Activated CD8-positive, alpha-beta memory T cell treated with anti-CD3 and anti-CD28 coated beads for 4 hours (primary cell): ENCODE results near the gene ALG1L2.
A peak's percentile ranks its signal among the peaks of the same experiment; 100 is the strongest.
"Not testable (repeated sequence)": the region's sequence is repeated elsewhere in the genome, so short reads cannot be mapped to it uniquely, and the experiment has no call there.

Experiments used
- DNase-seq, 2 donors: peaks; one replicate each; pipeline ENCODE4 v3.0.0-alpha.2; 2020; ENCODE audit warnings: low read depth in 2 of 2

The ALG1L2 gene

DNA sequence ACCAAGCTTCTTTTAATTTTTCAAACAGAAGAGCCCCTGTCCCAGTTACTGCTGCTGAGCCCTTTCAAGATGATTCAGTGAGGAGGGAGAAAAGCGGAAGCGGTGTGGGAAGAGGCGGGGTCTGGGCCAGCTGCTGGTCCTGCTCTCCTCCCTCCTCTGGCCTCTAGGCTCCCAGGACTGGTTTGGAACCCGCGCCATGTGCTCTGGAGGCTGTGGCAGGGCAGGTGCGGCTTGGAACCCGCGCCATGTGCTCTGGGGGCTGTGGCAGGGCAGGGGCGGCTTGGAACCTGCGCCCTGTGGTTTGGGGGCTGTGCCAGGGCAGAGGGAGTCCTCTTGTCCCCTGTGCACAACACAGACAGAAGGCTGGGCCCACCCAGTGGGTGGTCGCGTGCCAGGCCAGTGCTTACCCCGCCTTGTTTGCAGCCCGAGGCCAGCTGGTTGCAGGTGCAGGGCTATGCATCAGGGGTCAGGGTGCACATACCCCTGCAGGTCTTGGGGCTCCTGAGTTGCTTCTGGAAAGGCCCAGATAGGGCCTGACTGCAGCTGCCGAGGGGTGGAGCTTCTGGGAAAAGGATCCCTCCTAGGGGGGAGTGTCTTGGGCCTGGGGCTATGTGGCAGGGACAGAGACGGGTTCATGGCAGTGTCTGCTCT, 12.2 kb downstream of the ALG1L2 start:
- DNase-seq = no peak

DNA sequence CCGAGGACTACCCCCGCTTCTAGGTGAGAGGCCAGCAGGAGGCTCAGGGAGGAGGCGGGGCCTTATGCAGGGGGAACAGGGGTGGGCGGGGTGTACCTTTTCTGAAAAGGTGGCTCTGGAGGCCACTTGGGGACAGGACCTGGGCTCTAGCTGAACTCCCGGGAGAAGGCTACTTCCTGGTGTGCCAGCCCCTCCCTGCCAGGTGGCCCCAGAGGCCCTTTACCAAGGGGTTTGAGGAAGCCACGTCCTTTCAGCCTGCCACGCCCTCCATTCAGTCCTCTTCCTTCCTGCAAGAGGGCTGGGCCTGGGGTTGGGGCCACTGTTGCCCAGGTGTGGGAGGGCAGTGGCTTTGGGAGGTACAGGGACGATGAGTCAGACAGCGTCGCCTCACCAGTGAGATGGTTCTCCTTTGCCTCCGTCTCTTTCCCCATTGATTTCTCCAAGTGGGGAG, 12.9 kb downstream of the ALG1L2 start:
- not testable (repeated sequence) for DNase-seq

DNA sequence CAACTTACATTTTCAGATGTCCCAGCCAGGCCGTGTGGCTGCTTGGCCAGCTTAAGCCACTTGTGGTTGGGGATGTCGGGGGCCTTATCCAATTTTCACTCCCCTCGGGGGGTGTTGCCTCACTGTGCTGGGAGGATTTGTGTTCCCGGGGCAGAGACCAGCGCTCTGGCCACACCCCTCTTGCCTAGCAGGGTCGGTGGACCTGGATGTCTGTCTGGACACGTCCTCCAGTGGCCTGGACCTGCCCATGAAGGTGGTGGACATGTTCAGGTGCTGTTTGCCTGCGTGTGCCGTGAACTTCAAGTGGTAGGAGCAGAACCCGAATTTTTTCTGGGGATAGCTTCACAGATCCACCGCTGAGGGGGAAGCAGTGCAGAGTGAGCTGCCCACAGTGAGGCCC, 14.2 kb downstream of the ALG1L2 start:
- DNase-seq = not testable (repeated sequence)

DNA sequence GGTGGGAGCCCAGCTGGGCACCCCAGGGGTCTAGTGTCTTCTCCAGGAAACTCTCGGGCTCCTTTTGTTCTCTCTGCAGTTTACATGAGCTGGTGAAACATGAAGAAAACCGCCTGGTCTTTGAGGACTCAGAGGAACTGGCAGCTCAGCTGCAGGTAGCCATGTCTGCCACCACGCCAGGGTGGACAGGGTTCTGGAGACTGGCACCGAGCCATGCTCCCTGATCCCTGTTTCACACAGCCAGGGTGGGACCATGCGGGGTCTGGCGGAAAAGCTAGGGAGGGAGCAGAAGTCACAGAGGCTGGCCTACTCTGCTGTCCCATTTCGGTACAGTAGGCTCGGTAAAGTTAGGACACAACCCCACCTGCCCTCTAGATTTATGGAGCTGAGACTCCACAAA, 15.5 kb downstream of the ALG1L2 start:
- not testable (repeated sequence) for DNase-seq

DNA sequence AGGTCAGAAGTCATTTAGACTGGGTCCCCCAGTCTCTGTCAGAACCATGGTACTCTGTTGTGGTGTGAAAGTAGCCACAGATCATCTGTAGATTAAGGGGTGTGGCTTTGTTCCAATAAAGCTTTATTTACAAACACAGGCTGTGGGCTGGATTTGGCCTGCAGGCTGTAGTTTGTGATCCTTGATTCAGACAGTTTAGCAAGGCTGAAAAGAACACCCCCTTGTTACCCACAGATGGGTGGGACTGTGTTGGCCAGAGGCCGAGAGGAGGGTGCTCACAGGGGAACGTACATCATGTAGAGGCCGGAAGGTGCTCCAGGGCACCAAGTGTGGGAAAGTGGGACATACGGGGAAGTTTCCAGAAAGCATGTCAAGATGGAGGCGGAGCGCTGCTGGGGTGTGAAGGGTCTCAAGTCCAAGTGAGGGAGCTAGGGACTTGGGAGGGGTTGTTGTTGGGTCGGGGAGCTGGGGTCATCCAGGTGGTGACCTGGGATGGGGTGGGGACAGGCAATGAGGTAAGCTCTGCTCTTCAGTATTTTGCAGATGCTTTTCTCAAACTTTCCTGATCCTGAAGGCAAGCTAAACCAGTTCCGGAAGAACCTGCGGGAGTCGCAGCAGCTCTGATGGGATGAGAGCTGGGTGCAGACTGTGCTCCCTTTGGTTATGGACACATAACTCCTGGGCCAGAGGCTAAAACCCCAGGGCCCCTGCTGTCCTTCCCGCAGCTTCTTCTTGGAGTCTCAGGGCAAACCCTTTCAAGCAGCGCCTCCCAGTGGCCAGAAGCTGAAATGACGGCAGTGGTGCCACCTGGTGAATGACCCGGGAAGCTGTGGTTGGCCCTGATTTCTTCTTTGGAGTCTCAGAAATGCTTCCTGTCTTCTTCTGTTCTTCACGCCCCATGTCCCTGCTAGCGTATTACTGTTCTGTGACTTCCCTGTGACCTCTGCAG, 16.3 kb downstream of the ALG1L2 start:
- DNase-seq = not testable (repeated sequence)

DNA sequence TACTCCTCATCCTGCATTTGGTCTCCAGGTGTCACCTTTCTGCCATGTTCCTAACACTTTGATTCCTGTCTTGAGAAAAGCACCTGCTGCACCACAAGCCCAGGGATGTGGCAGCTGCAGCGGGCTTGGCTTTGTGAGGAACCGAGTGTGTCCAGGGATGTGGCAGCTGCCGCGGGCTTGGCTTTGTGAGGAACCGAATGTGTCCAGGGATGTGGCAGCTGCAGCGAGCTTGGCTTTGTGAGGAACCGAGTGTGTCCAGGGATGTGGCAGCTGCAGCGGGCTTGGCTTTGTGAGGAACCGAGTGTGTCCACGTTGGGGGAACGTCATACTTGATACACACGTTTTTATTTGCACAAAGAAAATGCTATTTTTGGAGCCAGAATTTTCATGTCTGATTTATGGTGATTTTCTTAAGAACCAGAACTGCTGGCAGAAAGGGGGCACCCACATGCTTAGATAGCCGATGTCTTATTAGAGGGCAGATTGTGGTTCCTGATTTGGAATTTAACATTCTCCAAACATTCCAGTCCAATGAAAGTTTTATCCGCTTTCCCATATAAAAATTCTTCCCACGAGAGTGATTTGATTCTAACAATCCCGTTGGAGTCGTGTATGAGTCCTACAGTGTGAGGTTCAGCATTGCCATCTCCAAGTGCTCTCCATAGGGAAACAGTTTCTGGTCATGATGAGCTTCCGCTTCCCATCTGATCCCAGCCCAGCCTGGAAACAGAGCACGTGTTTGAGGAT, 17.2 kb downstream of the ALG1L2 start:
- not testable (repeated sequence) for DNase-seq

DNA sequence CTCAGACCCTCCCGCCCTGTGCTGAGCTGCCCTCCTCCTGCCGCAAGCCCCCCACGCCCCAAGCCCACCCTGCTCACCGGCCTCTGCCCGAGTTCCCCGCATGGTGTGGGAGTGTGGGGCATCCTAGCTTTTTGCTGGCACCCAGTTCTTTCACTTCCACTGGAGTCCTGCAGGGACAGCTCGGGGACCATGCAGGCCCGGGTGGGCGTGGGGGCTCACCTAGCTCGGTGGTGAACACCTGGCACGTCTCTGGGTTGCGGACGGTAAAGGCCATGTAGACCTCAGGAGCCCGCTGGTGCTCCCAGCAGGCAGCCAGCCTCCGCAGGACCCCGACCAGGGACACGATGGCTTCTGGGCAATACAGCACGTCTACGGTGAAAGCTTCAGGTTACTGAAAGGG, 20.9 kb downstream of the ALG1L2 start:
- not testable (repeated sequence) for DNase-seq

DNA sequence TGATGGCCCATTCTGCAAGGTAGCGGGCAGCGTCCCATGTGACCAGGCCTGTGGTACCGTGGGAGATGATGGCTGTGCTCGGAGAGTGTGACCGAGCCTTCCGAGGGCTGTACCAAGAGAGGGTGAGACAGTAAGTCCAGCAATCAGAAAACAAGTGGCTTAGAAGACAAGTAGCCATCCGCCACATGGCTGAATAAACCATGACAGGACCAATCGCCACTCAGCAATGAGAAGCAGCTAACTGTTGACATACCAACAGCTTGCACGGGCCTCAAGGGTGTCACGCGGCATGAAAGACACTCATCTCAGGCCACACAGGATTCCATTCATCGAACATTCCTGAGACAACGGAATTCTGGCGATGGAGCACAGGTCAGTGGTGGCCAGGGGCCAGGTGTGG, 22.6 kb downstream of the ALG1L2 start:
- DNase-seq = not testable (repeated sequence)

DNA sequence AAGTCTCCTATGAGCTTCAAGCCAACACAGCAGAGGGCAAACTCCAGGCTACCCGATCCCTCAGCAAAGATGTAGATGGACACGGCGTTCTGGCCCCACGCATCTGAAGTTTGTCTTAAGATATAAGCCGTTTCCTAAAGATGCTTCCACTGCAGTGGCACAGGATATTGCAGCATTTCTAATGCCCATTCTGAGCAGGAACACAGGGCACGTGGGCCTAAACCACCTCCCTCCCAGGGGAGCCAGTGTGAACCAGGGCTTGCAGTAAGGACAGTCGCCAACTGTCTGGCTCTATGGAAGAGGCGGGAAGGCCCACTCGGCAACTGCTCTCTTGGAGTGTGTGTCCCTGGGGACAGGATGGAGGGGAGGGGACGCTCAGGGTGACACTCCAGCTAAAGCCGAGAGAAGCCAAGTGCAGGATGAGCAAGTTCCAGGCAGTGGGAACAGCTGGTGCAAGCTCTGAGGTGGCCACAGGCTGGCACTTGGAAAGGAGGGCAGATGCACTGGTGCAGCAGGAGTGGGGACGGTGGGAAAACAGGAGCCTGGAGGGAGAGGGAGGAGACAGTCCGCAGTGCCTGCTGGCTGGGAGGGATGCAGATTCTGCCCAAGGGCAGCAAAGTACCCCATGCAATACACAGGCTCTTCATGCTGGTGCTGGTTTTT, 25.8 kb downstream of the ALG1L2 start:
- DNase-seq = not testable (repeated sequence)

DNA sequence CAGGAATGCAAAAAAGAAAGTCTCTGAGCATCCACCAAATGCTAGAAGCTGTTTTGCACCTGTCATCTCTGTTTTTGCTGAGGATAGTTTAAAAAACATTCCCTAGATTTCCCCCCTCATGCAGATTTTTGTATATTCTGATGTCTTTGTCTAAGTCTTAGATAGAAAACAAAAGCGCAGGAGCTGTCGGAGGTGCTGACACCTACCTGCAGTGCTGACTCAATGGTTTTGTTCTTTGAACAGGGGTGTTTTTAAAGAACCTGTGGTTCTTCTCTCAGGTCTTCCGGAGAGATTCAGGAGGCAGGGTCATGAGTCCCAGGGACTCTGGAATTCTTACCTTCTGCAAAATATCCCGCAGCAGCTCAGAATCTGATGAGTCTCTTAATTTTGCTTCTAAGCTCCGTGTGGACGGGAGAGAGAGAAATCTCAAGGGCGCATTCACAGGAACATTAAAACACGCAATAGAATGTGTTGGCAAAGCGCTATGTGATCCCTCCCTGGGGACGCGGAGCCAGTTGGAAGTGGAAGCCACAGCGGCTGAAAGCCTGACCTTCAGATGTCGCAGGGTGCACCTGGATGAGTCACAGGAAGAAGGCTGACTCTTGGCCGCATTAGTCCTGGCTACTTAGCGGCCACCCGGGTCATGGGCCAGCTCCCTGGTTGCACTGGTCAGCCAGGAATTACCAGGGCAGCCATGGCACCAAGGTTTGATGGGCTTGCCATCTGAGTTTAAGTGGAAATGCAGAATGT, 27.4 kb downstream of the ALG1L2 start:
- DNase-seq = not testable (repeated sequence)

DNA sequence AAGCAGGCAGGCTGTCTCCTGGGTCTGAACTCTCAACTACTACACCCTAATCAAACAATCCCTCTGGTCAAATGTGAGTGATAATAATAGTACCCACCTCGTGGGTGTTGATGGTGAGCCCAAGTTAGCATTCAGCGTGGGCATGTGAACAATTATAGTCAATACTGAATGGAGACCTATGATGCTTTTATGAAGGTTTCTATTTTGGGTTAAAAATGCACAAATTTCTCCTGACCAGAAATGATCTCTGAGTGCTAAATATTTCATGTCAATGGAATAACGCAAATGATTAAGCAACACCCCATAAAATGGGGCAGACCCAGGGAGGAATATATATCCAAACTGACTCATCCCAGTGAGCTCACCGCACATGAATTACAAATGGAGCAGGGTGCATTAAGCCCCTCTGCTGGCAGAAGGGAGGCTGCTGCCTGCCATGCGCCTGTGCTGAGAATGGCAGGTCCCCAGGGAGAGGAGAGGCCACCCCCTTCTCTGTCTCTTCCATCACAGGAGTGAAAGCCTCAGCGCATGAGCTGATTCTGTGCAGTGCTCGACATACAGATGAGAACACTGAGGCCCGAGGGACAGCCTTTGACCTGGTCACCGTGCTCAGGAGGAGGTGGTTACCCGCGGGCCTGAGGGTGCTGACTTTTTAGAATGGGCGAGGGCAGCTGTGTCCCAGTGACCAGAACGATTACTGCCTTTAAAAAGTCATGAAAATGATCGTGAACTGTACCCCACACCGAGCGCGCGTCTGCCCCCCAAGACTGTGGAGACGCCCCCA, 28.9 kb downstream of the ALG1L2 start:
- DNase-seq = not testable (repeated sequence)

DNA sequence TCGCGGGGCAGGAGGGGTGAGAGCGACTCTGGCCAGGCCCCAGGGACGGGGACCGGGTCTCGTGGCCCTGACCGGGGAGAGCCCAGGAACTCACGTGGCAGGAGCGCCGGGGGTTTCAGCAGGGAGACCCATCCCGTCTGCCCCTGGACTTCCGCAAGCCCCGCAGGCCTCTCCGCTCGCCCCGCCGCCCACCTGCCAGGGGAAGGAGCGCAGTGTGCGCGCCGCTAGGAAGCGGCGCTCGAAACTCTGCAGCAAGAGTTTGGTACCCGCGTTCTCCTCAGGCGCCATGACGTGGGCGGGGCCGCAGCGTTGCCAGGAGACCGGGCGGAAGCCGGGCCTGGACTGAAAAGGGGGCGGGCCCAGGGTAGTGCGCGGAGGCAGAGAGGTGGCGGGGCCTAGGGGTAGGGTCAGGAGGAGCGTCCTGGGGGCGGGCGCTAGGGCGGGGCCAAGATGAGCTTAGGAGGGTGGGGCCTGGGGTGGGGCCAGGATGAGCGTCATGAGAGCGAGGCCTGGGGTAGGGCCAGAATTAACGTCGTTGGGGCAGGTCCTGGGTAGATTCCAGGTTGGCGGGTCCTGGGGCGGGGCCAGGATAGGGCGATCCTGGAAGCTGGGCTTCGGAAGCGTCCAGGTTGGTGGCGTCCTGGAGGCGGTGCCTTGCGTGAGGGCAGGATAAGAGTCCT, 29.7 kb downstream of the ALG1L2 start:
- DNase-seq = peak; percentile 99

DNA sequence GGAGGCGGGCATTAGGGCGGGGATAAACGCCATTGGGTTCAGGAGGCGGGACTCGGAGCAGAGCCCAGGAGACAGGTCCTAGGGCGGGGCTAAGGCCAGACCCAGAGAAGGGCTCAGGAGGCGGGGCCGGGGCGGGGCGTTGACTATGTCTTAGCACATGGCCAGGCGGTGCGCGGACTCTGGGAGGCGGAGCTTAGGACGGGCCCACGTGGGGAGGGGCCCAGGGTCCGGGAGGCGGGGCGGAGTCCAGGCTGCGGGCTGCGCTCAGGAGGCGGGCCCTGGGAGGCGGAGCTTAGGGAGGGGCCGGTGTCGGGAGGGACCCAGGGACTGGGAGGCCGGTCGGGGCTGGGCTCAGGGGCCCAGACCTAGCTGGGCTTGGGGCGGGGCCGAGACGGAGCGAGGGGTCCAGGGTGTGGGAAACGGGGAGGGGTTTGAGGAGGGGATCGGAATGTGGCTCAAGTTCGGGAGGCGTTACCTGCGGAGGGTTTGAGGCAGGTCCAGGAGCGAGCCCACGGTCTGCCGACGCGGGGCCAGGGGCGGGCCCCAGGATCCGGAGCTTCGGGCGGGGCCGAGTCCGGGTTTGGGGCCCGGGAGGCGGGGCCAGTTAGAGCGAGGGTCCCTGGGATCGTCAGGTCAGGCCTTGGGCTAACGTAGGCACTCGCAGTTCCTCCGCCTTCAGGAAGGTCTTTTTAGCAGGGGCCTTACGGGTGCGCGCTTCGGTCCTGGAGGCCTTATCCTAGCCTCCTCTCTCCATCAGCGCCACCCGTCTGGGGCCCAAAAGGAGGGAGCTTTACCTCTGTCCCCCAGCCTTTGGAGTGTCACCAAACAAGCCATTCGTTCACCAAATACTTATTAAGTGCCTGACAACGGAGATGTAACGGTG, 30.5 kb downstream of the ALG1L2 start:
- DNase-seq = peak; percentile 99

DNA sequence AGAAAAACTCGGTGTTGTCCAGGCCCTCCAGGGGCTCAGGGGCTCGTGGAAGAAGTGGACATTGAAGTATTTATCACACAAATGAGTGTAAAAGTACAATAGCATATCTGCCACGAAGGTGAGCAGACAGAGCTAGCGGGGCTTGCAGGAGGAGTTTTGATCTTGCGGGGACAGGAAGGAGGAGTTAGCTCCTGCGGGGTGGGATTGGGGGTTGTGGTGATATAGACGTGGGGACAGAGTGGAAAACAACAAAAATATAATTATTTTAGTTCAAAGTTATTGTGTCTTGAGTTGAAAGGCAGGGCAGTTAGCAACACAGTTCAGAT, 31.1 kb downstream of the ALG1L2 start:
- DNase-seq = not testable (repeated sequence)

DNA sequence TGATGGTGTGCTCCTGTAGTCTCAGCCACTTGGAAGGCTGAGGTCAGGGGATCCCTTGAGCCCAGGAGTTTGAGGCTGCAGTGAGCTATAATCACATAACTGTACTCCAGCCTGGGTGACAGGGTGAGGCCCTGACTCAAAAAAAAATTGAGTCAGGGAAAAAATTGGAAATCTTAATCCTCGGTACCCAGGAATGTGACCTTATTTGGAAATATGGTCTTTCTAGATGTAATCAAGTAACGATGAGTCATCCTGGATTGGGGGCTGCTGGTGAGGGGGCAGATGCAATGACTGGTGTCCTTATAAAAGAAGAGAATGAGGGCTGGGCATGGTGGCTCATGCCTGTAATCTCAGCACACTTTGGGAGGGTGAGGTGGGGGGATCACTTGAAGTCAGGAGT, 33.8 kb downstream of the ALG1L2 start:
- DNase-seq = not testable (repeated sequence)

DNA sequence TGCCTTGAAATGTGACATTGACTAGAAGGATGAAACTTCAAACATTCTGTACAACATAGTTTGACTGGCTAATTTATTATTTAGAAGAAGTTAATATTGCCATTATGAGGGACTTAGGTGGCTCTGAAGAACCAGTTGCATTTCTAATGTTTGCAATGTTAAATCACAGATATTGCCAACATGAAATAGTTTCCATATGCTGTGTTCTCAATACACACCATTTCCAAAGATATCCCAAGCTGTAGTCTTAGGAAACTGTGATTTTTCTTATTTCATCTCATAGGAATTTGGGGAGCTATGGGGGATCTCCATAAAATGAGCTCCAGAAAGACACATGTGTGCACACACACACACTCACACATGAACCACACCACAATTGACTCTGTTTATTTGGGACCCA, 36.3 kb downstream of the ALG1L2 start:
- no peak for DNase-seq

DNA sequence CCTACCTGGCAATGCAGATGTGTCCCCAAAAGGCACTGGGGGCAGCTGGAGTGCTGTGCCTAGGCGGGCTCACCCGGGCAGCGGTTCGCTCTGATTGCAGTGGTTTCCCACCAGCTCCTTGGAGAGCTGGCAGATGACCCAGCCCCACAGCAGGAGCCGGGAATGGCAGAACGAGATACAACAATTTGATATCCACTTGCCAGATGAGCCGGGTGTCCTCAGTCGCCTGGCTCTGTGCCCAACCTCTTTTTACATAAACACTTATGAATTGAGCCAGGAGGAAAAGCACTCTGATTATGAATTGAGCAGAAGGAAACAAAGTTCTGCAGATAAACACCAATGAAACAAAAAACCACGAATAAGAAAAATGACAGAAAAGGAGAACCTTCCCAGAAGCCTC, 38.2 kb downstream of the ALG1L2 start:
- not testable (repeated sequence) for DNase-seq

DNA sequence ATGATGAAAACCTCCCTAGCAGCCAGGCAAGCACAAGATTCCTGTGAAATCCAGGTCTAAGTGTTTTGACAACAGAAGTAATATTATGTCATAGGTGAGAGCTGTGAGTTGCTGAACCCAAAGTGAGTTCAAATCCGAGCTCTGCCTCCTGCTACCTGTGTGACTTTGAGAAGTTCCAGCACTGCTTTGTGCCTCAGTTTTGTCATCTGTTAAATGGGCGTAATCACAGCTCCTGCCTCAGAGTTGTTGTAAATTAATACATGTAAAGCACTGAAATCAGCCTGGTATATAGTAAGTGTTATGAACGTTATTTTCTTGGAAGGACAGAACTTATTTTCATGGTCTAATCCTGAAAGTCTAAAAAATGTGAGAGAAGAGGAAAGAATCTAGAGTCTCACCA, 38.7 kb downstream of the ALG1L2 start:
- DNase-seq = not testable (repeated sequence)
